ENCODE measurements around the gene AKR1B1. TPM values are rescaled to one million over a fixed set of nuclear protein-coding genes. Genes with fewer than 3 reads are reported as not detected.
"Not testable (repeated sequence)": the region's sequence is repeated elsewhere in the genome, so short reads cannot be mapped to it uniquely, and the experiment has no call there.

Gene AKR1B1
- polyA plus RNA-seq, 2 of the 4 experiments (the other 2 are of a cell fraction): 1,636 to 6,205 TPM

GRCh38 chr7:134487721-134488120, 28.8 kb upstream of the AKR1B1 start:
- CTCF ChIA-PET: interaction anchor here (1.3 to 15.9 kb wide), 3 partner anchors 10 to 55 kb away, joined by 3 to 199 read pairs (median 99); no protein-coding TSS in a partner anchor
- H3K9me3 ChIP-seq; ATAC-seq; H3K4me2 ChIP-seq; FAIRE-seq; POLR2A ChIA-PET; DNase-seq (ENCODE audit: low read depth in 1 of 2, low spot score in 1 of 2); H3K4me3 ChIP-seq; H3K27ac ChIP-seq: not testable (repeated sequence)
- WGBS (ENCODE audit: missing lambda C conversion rate): 64% methylated on average over 4 of the region's 4 CpGs
- peaks cover 12% of the 10 kb centered on the region for H3K4me1 ChIP-seq
- TF ChIP-seq MAFK (IDR thresholded peaks at IDR 0.05; ENCODE audit: partially characterized antibody): peak; percentile 82

GRCh38 chr7:134485203-134485602, 26.3 kb upstream of the AKR1B1 start:
- no peak for DNase-seq (ENCODE audit: low read depth in 1 of 2, low spot score in 1 of 2)
- no peak overlapping the region for H3K4me2 ChIP-seq
- TF ChIP-seq ZSCAN20 (CRISPR knock-in tag; IDR thresholded peaks at IDR 0.05): no peak
- TF ChIP-seq TP53 (CRISPR knock-in tag; IDR thresholded peaks at IDR 0.05): no peak
- no peak for TF ChIP-seq RFX5 (IDR thresholded peaks at IDR 0.05)
- TF ChIP-seq HOXB5 (CRISPR knock-in tag; IDR thresholded peaks at IDR 0.05): no peak
- TF ChIP-seq SREBF2 (IDR thresholded peaks at IDR 0.05): no peak
- no peak for TF ChIP-seq ELK1 (IDR thresholded peaks at IDR 0.05; ENCODE audit: low read depth, low read length)
- no peak for TF ChIP-seq EHMT2 (IDR thresholded peaks at IDR 0.05; ENCODE audit: low read depth)
- TF ChIP-seq HEYL (CRISPR knock-in tag; IDR thresholded peaks at IDR 0.05): no peak
- ChIA-PET POLR2A (no interaction called here), CTCF (interaction anchor here (0.7 to 15.9 kb wide), 11 partner anchors 7 to 345 kb away, joined by 3 to 199 read pairs (median 5); partner anchors contain the start of genes AKR1B1 and AKR1B15)
- 89% methylated on average over 6 of the region's 6 CpGs for WGBS (ENCODE audit: missing lambda C conversion rate)
- no peak for FAIRE-seq
- no peak overlapping the region for H3K4me3 ChIP-seq
- H3K27ac ChIP-seq: no peak overlapping the region
- H3K9me3 ChIP-seq: 0 out of 3 replicates have a peak, but pooled peaks cover 5% of the 10 kb centered on the region
- ATAC-seq: no peak
- H3K4me1 ChIP-seq: peaks cover 31% of the 10 kb centered on the region

- Histone ChIP-seq H3K4me1 (peaks cover 47% of the 10 kb centered on the region), H3K4me3 (no peak overlapping the region), H3K27ac (peak overlapping the region; percentile 44 to 70), H3K4me2 (peak overlapping the region; percentile 34; the same call in 2 of the 3 replicates), H3K9me3 (0 out of 3 replicates have a peak, but pooled peaks cover 5% of the 10 kb centered on the region)
- peak; percentile 89 for TF ChIP-seq MAFK (IDR thresholded peaks at IDR 0.05; ENCODE audit: partially characterized antibody)
- no peak for TF ChIP-seq E2F6 (IDR thresholded peaks at IDR 0.05; ENCODE audit: borderline replicate concordance, low read depth)
- TF ChIP-seq ZC3H11A (IDR thresholded peaks at IDR 0.05): no peak
- TF ChIP-seq CEBPB (IDR thresholded peaks at IDR 0.05): 0 out of 4 replicates have a peak, but pooled peaks of 1 of the 2 experiments have one; percentile 23
- TF ChIP-seq TP53 (CRISPR knock-in tag; IDR thresholded peaks at IDR 0.05): no peak
- TF ChIP-seq ELK1 (IDR thresholded peaks at IDR 0.05; ENCODE audit: low read depth, low read length): no peak
- TF ChIP-seq EHMT2 (IDR thresholded peaks at IDR 0.05; ENCODE audit: low read depth): no peak
- TF ChIP-seq REST (IDR thresholded peaks at IDR 0.05): no peak
- DNase-seq (ENCODE audit: low read depth in 1 of 2, low spot score in 1 of 2): peak in 1 of 2 experiments; percentile 29
- ChIA-PET POLR2A (no interaction called here), CTCF (interaction anchor here (0.9 to 11.8 kb wide), 17 partner anchors 9 to 72 kb away, joined by 3 to 199 read pairs (median 5); partner anchors contain the start of genes AKR1B1 and AKR1B15)
- FAIRE-seq: peak; percentile 94
- peak; percentile 40 to 52; a peak in 4 of 6 replicates for ATAC-seq
- 11% methylated on average over 2 of the region's 2 CpGs for WGBS (ENCODE audit: missing lambda C conversion rate)
These were observed 24.4 kb upstream of the AKR1B1 start for GRCh38 chr7:134483296-134483695.

Measured in A549 (cell line).